Naive thymus-derived CD4-positive, alpha-beta T cell (primary cell): ENCODE results near the gene SARNP. TPM values are rescaled to one million over a fixed set of nuclear protein-coding genes. Genes with fewer than 3 reads are reported as not detected.

Experiments
- ATAC-seq: fragments of 150-1000 bp; cut with Tn5 transposase; 2 replicates; pipeline ENCODE4 v1.10.0; 2021; ENCODE audit warnings: mild to moderate bottlenecking, moderate library complexity
- CTCF ChIA-PET: fragments of 350-600 bp; sonication (Branson Sonifier 250); formaldehyde crosslinking; loops from one replicate; lab custom pipeline; 2021; ENCODE audit warnings: antibody characterized with exemption; lab: Charles Lee
- POLR2A ChIA-PET: fragments of 350-600 bp; sonication (Branson Sonifier 250); formaldehyde crosslinking; loops from one replicate; lab custom pipeline; 2021; ENCODE audit warnings: antibody characterized with exemption, inconsistent platforms; lab: Charles Lee
- DNase-seq, 9 donors: peaks; one replicate each; pipeline versions ENCODE4 v3.0.0 to v3.0.0-alpha.2; 2020 to 2022; ENCODE audit warnings: mixed read lengths in 1 of 9
- H3K27ac ChIP-seq: one replicate; pipeline ENCODE4 v1.7.0; 2013; ENCODE audit warnings: mild to moderate bottlenecking, low read depth, low read length, moderate library complexity
- H3K27me3 ChIP-seq, 2 donors: one replicate each; pipeline ENCODE4 v1.7.0; 2013; ENCODE audit warnings: low read length in 2 of 2, mild to moderate bottlenecking in 2 of 2, moderate library complexity in 2 of 2; ENCODE audit not compliant: control insufficient read depth in 2 of 2, insufficient read depth in 2 of 2
- H3K36me3 ChIP-seq, 3 experiments: 1 replicate in 2 of 3; 2 replicates in 1 of 3; pipeline ENCODE4 v1.7.0; 2013; ENCODE audit warnings: low read length in 3 of 3, mild to moderate bottlenecking in 3 of 3, moderate library complexity in 1 of 3; ENCODE audit not compliant: insufficient read depth in 3 of 3, control insufficient read depth in 2 of 3
- H3K4me1 ChIP-seq, 2 donors: one replicate each; pipeline ENCODE4 v1.7.0; 2013; ENCODE audit warnings: low read length in 2 of 2, mild to moderate bottlenecking in 2 of 2, moderate library complexity in 1 of 2; ENCODE audit not compliant: control insufficient read depth in 2 of 2, insufficient read depth in 2 of 2
- H3K4me3 ChIP-seq: 2 replicates; pipeline ENCODE4 v1.7.0; 2013; ENCODE audit warnings: mild to moderate bottlenecking, low read length
- H3K9me3 ChIP-seq, 3 experiments: 1 replicate in 2 of 3; 2 replicates in 1 of 3; pipeline ENCODE4 v1.7.0; 2013; ENCODE audit warnings: low read length in 3 of 3; ENCODE audit not compliant: control insufficient read depth in 2 of 3
- H3K27ac Mint-ChIP-seq, 9 donors: one replicate each; pipeline ENCODE4 v1.8.0; 2020 to 2022; ENCODE audit warnings: mixed read lengths in 9 of 9, mild to moderate bottlenecking in 8 of 9, moderate library complexity in 5 of 9, inconsistent platforms in 2 of 9
- H3K27me3 Mint-ChIP-seq, 5 donors: one replicate each; pipeline ENCODE4 v1.8.0; 2021 to 2022; ENCODE audit warnings: mixed read lengths in 5 of 5, mild to moderate bottlenecking in 1 of 5
- H3K36me3 Mint-ChIP-seq, 5 donors: one replicate each; pipeline ENCODE4 v1.8.0; 2020 to 2022; ENCODE audit warnings: mixed read lengths in 5 of 5, mild to moderate bottlenecking in 3 of 5, inconsistent platforms in 1 of 5
- H3K4me1 Mint-ChIP-seq, 7 donors: one replicate each; pipeline ENCODE4 v1.8.0; 2020 to 2022; ENCODE audit warnings: mixed read lengths in 7 of 7, mild to moderate bottlenecking in 3 of 7, inconsistent platforms in 1 of 7
- H3K4me3 Mint-ChIP-seq, 10 donors: one replicate each; pipeline ENCODE4 v1.8.0; 2020 to 2022; ENCODE audit warnings: mild to moderate bottlenecking in 10 of 10, mixed read lengths in 10 of 10, moderate library complexity in 6 of 10, inconsistent platforms in 2 of 10
- H3K9me3 Mint-ChIP-seq, 11 donors: one replicate each; pipeline ENCODE4 v1.8.0; 2020 to 2022; ENCODE audit warnings: mixed read lengths in 11 of 11, mild to moderate bottlenecking in 4 of 11, inconsistent platforms in 1 of 11, moderate library complexity in 1 of 11
- intact Hi-C, 2 donors: fragments of 100-400 bp; cut with micrococcal nuclease; formaldehyde crosslinking; loops; one replicate each; pipeline ENCODE4 v1.15.1; 2023
- polyA plus RNA-seq, 2 donors: library from polyadenylated mRNA; unstranded; fragments of 300-500 nt; fragmentation: Illumina TruSeq; gene quantifications; one replicate each; pipeline ENCODE4 v1.2.3, GENCODE V29; 2021
- total RNA-seq, 6 experiments: library from RNA in 5 of 6; stranded (reverse) in 5 of 6; gene quantifications; 1 replicate in 5 of 6; 2 replicates in 1 of 6; pipeline ENCODE4 v1.2.3 and lab custom pipeline; 2021 to 2026

The SARNP gene
- total and polyA plus RNA-seq, 7 experiments from 2014 or later = 28.0 to 115 (median 43.5) TPM

GRCh38 chr12:55736780-55737580 is 80.5 kb downstream of the SARNP start:
- no peaks in the 10 kb centered on the region for H3K9me3 Mint-ChIP-seq
- peaks cover 19 to 34% (median 22%) of the 10 kb centered on the region in 7 donors for H3K4me1 Mint-ChIP-seq
- no peak overlapping the region for H3K4me3 ChIP-seq
- POLR2A ChIA-PET = interaction anchor here (1.0 to 4.3 kb wide), 9 partner anchors 7 to 623 kb away, joined by 3 to 31 read pairs (median 17); partner anchors contain the start of genes BLOC1S1, CD63, DGKA and DNAJC14
- no peaks in the 10 kb centered on the region for H3K36me3 ChIP-seq
- intact Hi-C loops = loop anchor here (1.0 to 10.0 kb wide), 5 partner anchors 13 to 448 kb away; partner anchors contain the start of gene SMARCC2 (in 1 of the 2)
- peak overlapping the region; percentile 66 to 96 (median 92) for H3K27ac Mint-ChIP-seq
- no peaks in the 10 kb centered on the region for H3K27me3 ChIP-seq
- peaks cover 0 to 3% (median 0%) of the 10 kb centered on the region in 5 donors for H3K27me3 Mint-ChIP-seq
- CTCF ChIA-PET = interaction anchor here (0.6 to 4.9 kb wide), 17 partner anchors 10 to 485 kb away, joined by 3 to 46 read pairs (median 6); partner anchors contain the start of genes BLOC1S1, DNAJC14, PYM1 and RDH5
- H3K4me1 ChIP-seq = peaks cover 10 to 15% of the 10 kb centered on the region in 2 donors
- peak overlapping the region; percentile 37 to 94 (median 82) for H3K4me3 Mint-ChIP-seq
- no peaks in the 10 kb centered on the region for H3K36me3 Mint-ChIP-seq
- DNase-seq (peak in 8 of 9 donors; percentile 39 to 60 (median 42)), ATAC-seq (peak; percentile 64)
- no peaks in the 10 kb centered on the region for H3K9me3 ChIP-seq
- H3K27ac ChIP-seq = peak overlapping the region; percentile 76

- Histone ChIP-seq H3K27me3 (no peaks in the 10 kb centered on the region), H3K4me1 (peaks cover 10 to 15% of the 10 kb centered on the region in 2 donors), H3K36me3 (no peaks in the 10 kb centered on the region), H3K4me3 (no peak overlapping the region), H3K9me3 (no peaks in the 10 kb centered on the region), H3K27ac (no peak overlapping the region)
- Mint-ChIP-seq H3K36me3 (no peaks in the 10 kb centered on the region), H3K4me1 (peaks cover 15 to 29% (median 21%) of the 10 kb centered on the region in 7 donors), H3K27ac (peak overlapping the region in 2 of 9 donors; percentile 92 to 93), H3K4me3 (no peak overlapping the region), H3K27me3 (no peaks in the 10 kb centered on the region), H3K9me3 (no peaks in the 10 kb centered on the region)
- ATAC-seq = no peak
- DNase-seq = no peak
- ChIA-PET CTCF (interaction anchor here (0.6 to 4.9 kb wide), 4 partner anchors 12 to 305 kb away, joined by 3 to 46 read pairs (median 24); partner anchors contain the start of genes BLOC1S1 and RDH5), POLR2A (interaction anchor here (3.8 to 4.3 kb wide), 2 partner anchors 12 to 20 kb away, joined by 24 to 29 read pairs; partner anchors contain the start of gene BLOC1S1)
- intact Hi-C loops = loop anchor here in 1 of 2 donors (10.0 kb wide), 1 partner anchor 449 kb away; the partner anchor contains the start of gene SMARCC2
These were observed 81.4 kb downstream of the SARNP start for GRCh38 chr12:55736076-55736475.

GRCh38 chr12:55734595-55734994 is 82.9 kb downstream of the SARNP start:
- H3K4me3 Mint-ChIP-seq = no peak overlapping the region
- H3K27ac Mint-ChIP-seq = no peak overlapping the region
- no peak for DNase-seq
- no peaks in the 10 kb centered on the region for H3K36me3 ChIP-seq
- H3K4me1 ChIP-seq = peaks cover 17 to 24% of the 10 kb centered on the region in 2 donors
- H3K27me3 Mint-ChIP-seq = no peaks in the 10 kb centered on the region
- H3K9me3 ChIP-seq = no peaks in the 10 kb centered on the region
- CTCF ChIA-PET = interaction anchor here (0.5 to 1.7 kb wide), 5 partner anchors 10 to 194 kb away, joined by 3 to 9 read pairs (median 4); no protein-coding TSS in a partner anchor
- H3K36me3 Mint-ChIP-seq = no peaks in the 10 kb centered on the region
- H3K9me3 Mint-ChIP-seq = no peaks in the 10 kb centered on the region
- peaks cover 28 to 42% (median 36%) of the 10 kb centered on the region in 7 donors for H3K4me1 Mint-ChIP-seq
- POLR2A ChIA-PET = interaction anchor here (0.5 to 1.0 kb wide), 3 partner anchors 16 to 456 kb away, joined by 3 to 4 read pairs (median 3); no protein-coding TSS in a partner anchor
- H3K27ac ChIP-seq = no peak overlapping the region
- no peak for ATAC-seq
- no peak overlapping the region for H3K4me3 ChIP-seq
- intact Hi-C loops = loop anchor here in 1 of 2 donors (10.0 kb wide), 1 partner anchor 450 kb away; the partner anchor contains the start of gene SMARCC2
- H3K27me3 ChIP-seq = no peaks in the 10 kb centered on the region

- no peaks in the 10 kb centered on the region for H3K9me3 Mint-ChIP-seq
- Histone ChIP-seq H3K9me3 (no peaks in the 10 kb centered on the region), H3K4me3 (no peak overlapping the region), H3K27ac (no peak overlapping the region), H3K36me3 (no peaks in the 10 kb centered on the region), H3K27me3 (no peaks in the 10 kb centered on the region), H3K4me1 (peaks cover 17 to 24% of the 10 kb centered on the region in 2 donors)
- H3K36me3 Mint-ChIP-seq = no peaks in the 10 kb centered on the region
- H3K4me1 Mint-ChIP-seq = peaks cover 29 to 42% (median 37%) of the 10 kb centered on the region in 7 donors
- H3K27me3 Mint-ChIP-seq = no peaks in the 10 kb centered on the region
- no peak for DNase-seq
- ChIA-PET POLR2A (interaction anchor here (0.5 to 0.6 kb wide), 2 partner anchors 21 to 197 kb away, joined by 3 read pairs; no protein-coding TSS in a partner anchor), CTCF (interaction anchor here (0.5 to 1.7 kb wide), 4 partner anchors 9 to 171 kb away, joined by 3 to 9 read pairs (median 4); no protein-coding TSS in a partner anchor)
- no peak overlapping the region for H3K4me3 Mint-ChIP-seq
- ATAC-seq = no peak
- no peak overlapping the region for H3K27ac Mint-ChIP-seq
- intact Hi-C loops = loop anchor here in 1 of 2 donors (10.0 kb wide), 1 partner anchor 451 kb away; the partner anchor contains the start of gene SMARCC2
These were observed 83.7 kb downstream of the SARNP start for GRCh38 chr12:55733858-55734257.

- Mint-ChIP-seq H3K36me3 (no peaks in the 10 kb centered on the region), H3K27ac (peak overlapping the region in 1 of 9 donors; percentile 45), H3K4me1 (peaks cover 26 to 35% (median 33%) of the 10 kb centered on the region in 7 donors), H3K9me3 (no peaks in the 10 kb centered on the region), H3K27me3 (no peaks in the 10 kb centered on the region), H3K4me3 (no peak overlapping the region)
- no peak overlapping the region for H3K27ac ChIP-seq
- CTCF ChIA-PET = interaction anchor here (1.7 kb wide), 1 partner anchor 8 kb away, joined by 9 read pairs; no protein-coding TSS in a partner anchor
- no peak for DNase-seq
- peaks cover 15 to 23% of the 10 kb centered on the region in 2 donors for H3K4me1 ChIP-seq
- no peaks in the 10 kb centered on the region for H3K27me3 ChIP-seq
- intact Hi-C loops = loop anchor here in 1 of 2 donors (10.0 kb wide), 1 partner anchor 452 kb away; the partner anchor contains the start of gene SMARCC2
- POLR2A ChIA-PET = no interaction called here
- ATAC-seq = no peak
- no peaks in the 10 kb centered on the region for H3K9me3 ChIP-seq
- H3K36me3 ChIP-seq = no peaks in the 10 kb centered on the region
- no peak overlapping the region for H3K4me3 ChIP-seq
These were observed 84.4 kb downstream of the SARNP start for GRCh38 chr12:55733021-55733555.

- Mint-ChIP-seq H3K27me3 (no peaks in the 10 kb centered on the region), H3K27ac (peak overlapping the region in 2 of 9 donors; percentile 41 to 72), H3K9me3 (no peaks in the 10 kb centered on the region), H3K36me3 (no peaks in the 10 kb centered on the region), H3K4me1 (peaks cover 21 to 34% (median 29%) of the 10 kb centered on the region in 7 donors), H3K4me3 (no peak overlapping the region)
- no peak overlapping the region for H3K27ac ChIP-seq
- ATAC-seq (no peak), DNase-seq (no peak)
- H3K27me3 ChIP-seq = no peaks in the 10 kb centered on the region
- ChIA-PET POLR2A (no interaction called here), CTCF (interaction anchor here (0.5 to 1.4 kb wide), 2 partner anchors 10 to 981 kb away, joined by 3 read pairs; no protein-coding TSS in a partner anchor)
- peaks cover 8 to 21% of the 10 kb centered on the region in 2 donors for H3K4me1 ChIP-seq
- H3K9me3 ChIP-seq = no peaks in the 10 kb centered on the region
- H3K36me3 ChIP-seq = no peaks in the 10 kb centered on the region
- H3K4me3 ChIP-seq = no peak overlapping the region
- intact Hi-C loops = loop anchor here in 1 of 2 donors (10.0 kb wide), 1 partner anchor 453 kb away; the partner anchor contains the start of gene SMARCC2
These were observed 85.2 kb downstream of the SARNP start for GRCh38 chr12:55732288-55732687.
